ENCODE measurements around the gene ACOT9.
"Not testable (repeated sequence)": the region's sequence is repeated elsewhere in the genome, so short reads cannot be mapped to it uniquely, and the experiment has no call there.

ACOT9 gene

GRCh38 chrX:23749129-23749528, 6.1 kb upstream of the ACOT9 start:
- Histone ChIP-seq H3K9me2 (replicated peaks; ENCODE audit: insufficient read depth, low read length) (no peaks in the 10 kb centered on the region), H3K27me3 (ENCODE audit: low read length) (no peaks in the 10 kb centered on the region), H3K36me3 (ENCODE audit: low read length) (no peaks in the 10 kb centered on the region), H3K9me3 (ENCODE audit: insufficient read depth, low read length) (no peaks in the 10 kb centered on the region), H3K79me2 (ENCODE audit: insufficient read depth, low read length) (no peaks in the 10 kb centered on the region), H3F3A (ENCODE audit: insufficient read depth) (0 out of 2 replicates have a peak, but pooled peaks cover under 1% of the 10 kb centered on the region), H2AFZ (ENCODE audit: low read depth, low read length, severe bottlenecking) (no peak overlapping the region), H3K4me2 (ENCODE audit: low read depth, low read length, poor library complexity, severe bottlenecking) (no peak overlapping the region), H3K27ac (ENCODE audit: low read depth, low read length) (no peak overlapping the region), H4K20me1 (ENCODE audit: low read depth, low read length) (no peaks in the 10 kb centered on the region), H3K9ac (ENCODE audit: low read length) (no peak overlapping the region), H3K4me3 (ENCODE audit: insufficient read depth, low read length, poor library complexity, severe bottlenecking) (no peak overlapping the region)
- TF ChIP-seq CTCF (IDR thresholded peaks at IDR 0.05; ENCODE audit: insufficient read depth, low read length, poor library complexity, severe bottlenecking) (no peak), EZH2phosphoT487 (conservative IDR thresholded peaks at IDR 0.05; ENCODE audit: low read length) (no peak)

- no peak for TF ChIP-seq EZH2phosphoT487 (conservative IDR thresholded peaks at IDR 0.05; ENCODE audit: low read length)
- TF ChIP-seq CTCF (IDR thresholded peaks at IDR 0.05; ENCODE audit: insufficient read depth, low read length, poor library complexity, severe bottlenecking) = no peak
- no peaks in the 10 kb centered on the region for H3K27me3 ChIP-seq (ENCODE audit: low read length)
- no peak overlapping the region for H2AFZ ChIP-seq (ENCODE audit: low read depth, low read length, severe bottlenecking)
- H3K27ac ChIP-seq (ENCODE audit: low read depth, low read length) = no peak overlapping the region
- H3K79me2 ChIP-seq (ENCODE audit: insufficient read depth, low read length) = peaks cover 16% of the 10 kb centered on the region; the same call in 1 of the 2 replicates
- 0 out of 2 replicates have a peak, but pooled peaks cover 4% of the 10 kb centered on the region for H3F3A ChIP-seq (ENCODE audit: insufficient read depth)
- no peak overlapping the region for H3K9ac ChIP-seq (ENCODE audit: low read length)
- H4K20me1 ChIP-seq (ENCODE audit: low read depth, low read length) = no peaks in the 10 kb centered on the region
- H3K36me3 ChIP-seq (ENCODE audit: low read length) = no peaks in the 10 kb centered on the region
- H3K9me2 ChIP-seq (replicated peaks; ENCODE audit: insufficient read depth, low read length) = no peaks in the 10 kb centered on the region
- no peaks in the 10 kb centered on the region for H3K9me3 ChIP-seq (ENCODE audit: insufficient read depth, low read length)
- no peak overlapping the region for H3K4me3 ChIP-seq (ENCODE audit: insufficient read depth, low read length, poor library complexity, severe bottlenecking)
- no peak overlapping the region for H3K4me2 ChIP-seq (ENCODE audit: low read depth, low read length, poor library complexity, severe bottlenecking)
These were observed 2.7 kb upstream of the ACOT9 start for GRCh38 chrX:23745786-23746185.

DNA sequence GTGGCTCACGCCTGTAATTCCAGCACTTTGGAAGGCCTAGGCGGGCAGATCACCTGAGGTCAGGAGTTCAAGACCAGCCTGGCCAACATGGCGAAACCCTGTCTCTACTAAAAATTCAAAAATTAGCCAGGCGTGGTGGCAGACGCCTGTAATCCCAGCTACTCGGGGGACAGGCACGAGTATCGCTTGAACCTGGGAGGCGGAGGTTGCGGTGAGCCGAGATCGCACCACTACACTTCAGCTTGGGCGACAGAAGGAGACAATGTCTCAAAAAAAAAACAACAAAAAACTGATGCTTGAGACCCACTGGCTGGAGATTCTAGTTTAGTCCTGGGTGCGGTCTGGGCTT, 521 bp upstream of the ACOT9 start:
- not testable (repeated sequence) for H3K27ac ChIP-seq (ENCODE audit: low read depth, low read length); H4K20me1 ChIP-seq (ENCODE audit: low read depth, low read length); H3K9me2 ChIP-seq (replicated peaks; ENCODE audit: insufficient read depth, low read length); H3K27me3 ChIP-seq (ENCODE audit: low read length); H3K9me3 ChIP-seq (ENCODE audit: insufficient read depth, low read length); H3F3A ChIP-seq (ENCODE audit: insufficient read depth); H3K36me3 ChIP-seq (ENCODE audit: low read length)
- Histone ChIP-seq H3K79me2 (ENCODE audit: insufficient read depth, low read length) (peaks cover 16% of the 10 kb centered on the region; the same call in 1 of the 2 replicates), H2AFZ (ENCODE audit: low read depth, low read length, severe bottlenecking) (peak overlapping the region; percentile 85), H3K9ac (ENCODE audit: low read length) (peak overlapping the region; percentile 73), H3K4me2 (ENCODE audit: low read depth, low read length, poor library complexity, severe bottlenecking) (peak overlapping the region; percentile 92), H3K4me3 (ENCODE audit: insufficient read depth, low read length, poor library complexity, severe bottlenecking) (peak overlapping the region; percentile 73)

- Histone ChIP-seq H3K4me2 (ENCODE audit: low read depth, low read length, poor library complexity, severe bottlenecking) (peak overlapping the region; percentile 92), H3K9me2 (replicated peaks; ENCODE audit: insufficient read depth, low read length) (no peaks in the 10 kb centered on the region), H3K79me2 (ENCODE audit: insufficient read depth, low read length) (peaks cover 16% of the 10 kb centered on the region; the same call in 1 of the 2 replicates), H3K9ac (ENCODE audit: low read length) (peak overlapping the region; percentile 73), H3K36me3 (ENCODE audit: low read length) (no peaks in the 10 kb centered on the region), H3K4me3 (ENCODE audit: insufficient read depth, low read length, poor library complexity, severe bottlenecking) (peak overlapping the region; percentile 73), H3K27ac (ENCODE audit: low read depth, low read length) (peak overlapping the region; percentile 50), H3K9me3 (ENCODE audit: insufficient read depth, low read length) (no peaks in the 10 kb centered on the region), H3F3A (ENCODE audit: insufficient read depth) (0 out of 2 replicates have a peak, but pooled peaks cover 4% of the 10 kb centered on the region), H2AFZ (ENCODE audit: low read depth, low read length, severe bottlenecking) (peak overlapping the region; percentile 85), H4K20me1 (ENCODE audit: low read depth, low read length) (no peaks in the 10 kb centered on the region), H3K27me3 (ENCODE audit: low read length) (no peaks in the 10 kb centered on the region)
- no peak for TF ChIP-seq CTCF (IDR thresholded peaks at IDR 0.05; ENCODE audit: insufficient read depth, low read length, poor library complexity, severe bottlenecking)
- no peak for TF ChIP-seq EZH2phosphoT487 (conservative IDR thresholded peaks at IDR 0.05; ENCODE audit: low read length)
These were observed 841 bp downstream of the ACOT9 start for GRCh38 chrX:23742174-23742696.
